HFF-Myc (cell line): ENCODE measurements around the gene PPP1R14D.

Experiments used
- DNase-seq: peaks from one replicate; pipeline ENCODE4 v3.0.0-alpha.2; 2011; ENCODE audit warnings: low read depth; ENCODE audit errors: extremely low read depth
- H3K4me3 ChIP-seq: replicated peaks from 2 replicates; pipeline ENCODE4 v1.5.1; 2011; ENCODE audit warnings: low read depth, mild to moderate bottlenecking, control low read depth, low read length
- TF ChIP-seq, protein P1 (sequence below): IDR thresholded peaks from 2 replicates; pipeline ENCODE4 v1.5.1; 2012; ENCODE audit warnings: mild to moderate bottlenecking, low read depth, low read length, control low read depth; ENCODE audit errors: missing control alignments

The PPP1R14D gene

DNA sequence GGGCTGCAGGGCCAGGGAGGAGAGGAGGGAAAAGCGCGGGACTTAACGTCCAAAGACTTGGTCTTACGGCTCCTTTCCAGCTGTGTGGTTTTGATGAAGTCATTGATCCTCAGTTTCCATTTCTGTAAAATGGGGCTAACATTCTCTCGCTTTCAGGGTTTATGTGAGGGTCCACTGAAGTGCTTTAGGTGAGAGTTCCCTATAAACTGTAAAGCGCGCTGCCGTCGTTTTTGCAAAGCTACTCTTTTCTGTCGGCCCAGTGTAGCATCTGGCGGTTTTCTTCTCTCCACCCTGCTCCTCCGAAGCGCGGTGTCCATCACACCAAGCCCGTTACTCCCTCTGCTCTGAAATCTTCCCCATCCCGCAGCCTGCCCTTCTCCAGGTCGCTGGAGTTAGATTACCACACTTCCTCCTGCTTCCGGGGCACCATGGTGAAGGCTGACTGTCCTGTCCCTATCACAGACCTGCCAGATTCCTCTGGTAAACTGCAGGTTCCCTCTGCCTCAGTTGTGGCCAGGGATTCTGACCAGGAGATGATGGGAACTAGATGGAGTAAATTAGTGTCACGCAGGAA, 20.5 kb downstream of the PPP1R14D start:
- TF ChIP-seq, protein P1, sequence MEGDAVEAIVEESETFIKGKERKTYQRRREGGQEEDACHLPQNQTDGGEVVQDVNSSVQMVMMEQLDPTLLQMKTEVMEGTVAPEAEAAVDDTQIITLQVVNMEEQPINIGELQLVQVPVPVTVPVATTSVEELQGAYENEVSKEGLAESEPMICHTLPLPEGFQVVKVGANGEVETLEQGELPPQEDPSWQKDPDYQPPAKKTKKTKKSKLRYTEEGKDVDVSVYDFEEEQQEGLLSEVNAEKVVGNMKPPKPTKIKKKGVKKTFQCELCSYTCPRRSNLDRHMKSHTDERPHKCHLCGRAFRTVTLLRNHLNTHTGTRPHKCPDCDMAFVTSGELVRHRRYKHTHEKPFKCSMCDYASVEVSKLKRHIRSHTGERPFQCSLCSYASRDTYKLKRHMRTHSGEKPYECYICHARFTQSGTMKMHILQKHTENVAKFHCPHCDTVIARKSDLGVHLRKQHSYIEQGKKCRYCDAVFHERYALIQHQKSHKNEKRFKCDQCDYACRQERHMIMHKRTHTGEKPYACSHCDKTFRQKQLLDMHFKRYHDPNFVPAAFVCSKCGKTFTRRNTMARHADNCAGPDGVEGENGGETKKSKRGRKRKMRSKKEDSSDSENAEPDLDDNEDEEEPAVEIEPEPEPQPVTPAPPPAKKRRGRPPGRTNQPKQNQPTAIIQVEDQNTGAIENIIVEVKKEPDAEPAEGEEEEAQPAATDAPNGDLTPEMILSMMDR, result no peak
- peak overlapping the region; percentile 78 for H3K4me3 ChIP-seq
- no peak for DNase-seq

DNA sequence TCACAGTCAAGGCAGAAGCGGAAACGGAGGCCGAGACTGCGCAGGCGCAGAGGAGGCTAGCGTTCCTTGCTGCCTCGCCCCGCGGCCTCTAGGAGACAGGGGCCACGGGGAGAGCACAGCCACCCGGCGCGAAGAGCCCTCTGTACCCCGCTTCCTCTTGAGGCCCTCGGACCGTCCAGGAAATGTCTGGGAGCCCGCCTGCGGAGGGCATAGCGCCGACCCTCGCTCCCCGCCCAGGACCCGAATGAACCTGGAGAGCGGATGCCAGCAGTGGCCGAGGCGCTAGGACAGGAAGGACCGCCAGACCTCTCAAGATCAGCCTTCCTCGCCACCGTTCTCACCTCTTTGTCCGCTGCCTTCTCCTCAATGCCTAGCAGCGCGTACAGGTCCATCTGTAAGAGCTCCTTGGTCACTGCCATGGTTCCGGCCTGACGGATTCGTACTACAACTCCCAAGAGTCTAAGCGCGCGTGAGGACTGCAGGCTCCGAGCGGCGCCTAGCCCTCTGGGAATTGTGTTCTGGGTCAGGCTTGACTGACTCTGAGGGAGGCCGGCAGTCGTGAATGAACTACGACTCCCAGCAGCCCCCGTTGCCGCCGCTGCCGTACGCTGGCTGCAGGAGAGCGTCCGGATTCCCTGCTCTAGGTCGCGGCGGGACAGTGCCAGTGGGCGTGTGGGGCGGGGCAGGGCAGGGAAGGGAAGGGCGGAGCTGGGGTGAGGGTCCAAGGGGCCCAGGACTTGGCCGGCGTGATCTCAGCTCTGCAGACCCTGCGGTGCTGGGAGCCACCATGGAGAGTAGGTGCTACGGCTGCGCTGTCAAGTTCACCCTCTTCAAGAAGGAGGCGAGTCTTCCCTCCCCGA, 21.2 kb downstream of the PPP1R14D start, which contains the start of the genes DNAJC17 and ZFYVE19:
Gene DNAJC17, minus strand, starts transcription at position 446 of the 860 bp plus-strand sequence. Its CDS starts 27 bp downstream, at position 419.
Gene ZFYVE19, plus strand, starts transcription at position 62 of the 860 bp plus-strand sequence. Its CDS starts 501 bp downstream, at position 563.
- DNase-seq, result peak; percentile 91
- H3K4me3 ChIP-seq, result peak within 1 kb of the TSS; percentile 78
- TF ChIP-seq, protein P1, result no peak

DNA sequence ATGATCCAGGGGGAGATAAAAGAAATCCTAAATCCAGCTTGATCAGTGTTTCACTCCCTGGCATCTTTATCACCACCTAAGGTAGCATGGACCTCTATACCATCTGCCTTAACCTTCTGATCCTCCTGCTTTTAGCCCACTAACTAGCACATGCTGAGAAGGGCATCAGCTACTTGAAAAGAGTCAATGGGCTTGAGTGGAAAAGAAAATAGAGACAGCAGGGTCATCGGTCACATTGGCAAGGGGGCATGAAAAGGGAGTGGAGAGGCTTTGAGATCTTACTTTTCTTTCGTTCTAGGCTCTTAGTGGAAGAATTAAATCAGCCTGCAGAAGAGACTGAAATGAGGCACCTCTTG, 21.9 kb downstream of the PPP1R14D start:
- peak overlapping the region; percentile 78 for H3K4me3 ChIP-seq
- DNase-seq, result no peak
- TF ChIP-seq, protein P1, result no peak

DNA sequence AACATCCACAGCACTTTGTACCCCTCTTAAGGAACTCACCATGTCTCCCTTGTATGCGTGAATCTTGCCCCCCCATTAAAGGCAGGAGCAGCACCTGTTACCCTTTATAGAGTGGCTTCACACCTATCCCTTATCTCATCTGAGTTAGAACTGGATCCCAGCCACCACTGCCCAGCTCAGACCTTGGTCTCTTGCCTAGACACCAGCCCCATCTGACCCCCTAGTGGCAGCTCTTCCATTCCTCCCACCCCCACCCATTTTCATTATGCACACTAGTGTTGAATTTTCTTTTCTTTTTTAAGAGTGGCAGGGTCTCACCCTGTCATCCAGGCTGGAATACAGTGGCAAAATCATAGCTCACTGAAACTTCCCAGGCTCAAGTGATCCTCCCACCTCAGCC, 24.8 kb downstream of the PPP1R14D start:
- no peak overlapping the region for H3K4me3 ChIP-seq
- TF ChIP-seq, protein P1, result no peak
- no peak for DNase-seq

DNA sequence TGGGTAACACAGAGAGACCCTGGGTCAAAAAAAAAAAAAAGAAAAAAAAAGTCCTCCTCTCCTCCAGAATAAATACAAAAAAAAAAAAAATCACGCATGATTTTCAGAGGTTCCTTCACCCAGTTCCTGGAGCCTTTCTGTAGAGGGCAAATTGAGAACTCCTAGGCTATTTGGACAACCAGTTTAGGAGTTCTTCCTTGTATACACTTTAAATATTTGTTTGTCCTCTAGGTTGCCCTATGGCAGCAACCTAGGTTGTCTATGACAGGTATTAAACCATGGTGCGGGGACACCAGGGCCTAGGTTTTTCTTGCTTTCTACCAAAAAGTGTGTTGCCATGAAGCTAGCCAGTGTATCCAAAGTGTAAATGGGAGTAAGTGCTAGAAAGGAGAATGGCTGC, 25.4 kb downstream of the PPP1R14D start:
- TF ChIP-seq, protein P1, result no peak
- DNase-seq, result no peak

DNA sequence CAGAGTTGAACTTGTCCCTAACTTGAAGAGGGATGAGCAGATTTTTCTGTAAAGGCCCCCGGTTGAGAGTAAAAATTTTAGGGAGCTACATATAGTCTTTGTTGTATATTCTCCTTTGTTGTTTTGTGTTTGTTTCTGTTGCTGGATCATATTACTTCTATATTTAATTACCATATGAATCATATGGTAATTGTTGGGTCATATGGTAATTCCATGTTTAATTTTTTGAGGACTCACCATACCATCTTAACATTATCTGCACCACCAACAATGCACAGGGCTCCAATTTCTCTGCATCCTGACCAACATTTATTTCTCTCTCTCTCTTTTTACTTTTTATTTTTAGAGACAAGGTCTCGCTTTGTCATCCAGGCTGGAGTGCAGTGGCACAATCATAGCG, 29.0 kb downstream of the PPP1R14D start:
- H3K4me3 ChIP-seq, result no peak overlapping the region
- TF ChIP-seq, protein P1, result no peak
- DNase-seq, result no peak

More for the DNA sequence above, 25.4 kb downstream of the PPP1R14D start:
- no peak overlapping the region for H3K4me3 ChIP-seq
